AG10803 (cell line): ENCODE measurements around the gene TUBA3E.
"Not testable (repeated sequence)": the region's sequence is repeated elsewhere in the genome, so short reads cannot be mapped to it uniquely, and the experiment has no call there.

ENCODE experiments used
- DNase-seq: peaks from one replicate; pipeline ENCODE4 v3.0.0; 2010; ENCODE audit warnings: low read depth
- H3K4me3 ChIP-seq: 2 replicates; pipeline ENCODE4 v1.5.1; 2011; ENCODE audit warnings: mild to moderate bottlenecking, low read length, control low read depth
- TF ChIP-seq, protein P1 (sequence below): conservative IDR thresholded peaks from 2 replicates; pipeline ENCODE4 v1.5.1; 2011; ENCODE audit warnings: mild to moderate bottlenecking, low read length, control low read depth, inconsistent platforms

TUBA3E gene

DNA sequence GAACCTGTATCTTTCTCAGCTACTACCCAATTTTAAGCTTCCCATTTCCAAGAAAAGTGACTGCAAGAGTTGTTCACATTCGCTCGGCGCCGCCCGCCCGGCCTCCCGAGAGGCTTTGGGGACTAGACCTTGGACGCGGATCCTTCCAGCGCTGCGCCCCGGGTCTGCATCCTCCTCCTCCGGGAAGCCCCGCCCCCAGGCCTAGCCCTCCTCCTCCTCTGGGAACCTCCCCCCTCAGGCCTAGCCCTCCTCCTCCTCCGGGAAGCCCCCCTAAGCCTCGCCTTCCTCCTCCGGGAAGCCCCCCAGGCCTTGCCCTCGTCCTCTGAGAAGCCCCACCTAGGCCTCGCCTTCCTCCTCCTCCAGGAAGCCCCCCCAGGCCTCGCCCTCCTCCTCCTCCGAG, 29.8 kb upstream of the TUBA3E start:
- not testable (repeated sequence) for H3K4me3 ChIP-seq, DNase-seq

DNA sequence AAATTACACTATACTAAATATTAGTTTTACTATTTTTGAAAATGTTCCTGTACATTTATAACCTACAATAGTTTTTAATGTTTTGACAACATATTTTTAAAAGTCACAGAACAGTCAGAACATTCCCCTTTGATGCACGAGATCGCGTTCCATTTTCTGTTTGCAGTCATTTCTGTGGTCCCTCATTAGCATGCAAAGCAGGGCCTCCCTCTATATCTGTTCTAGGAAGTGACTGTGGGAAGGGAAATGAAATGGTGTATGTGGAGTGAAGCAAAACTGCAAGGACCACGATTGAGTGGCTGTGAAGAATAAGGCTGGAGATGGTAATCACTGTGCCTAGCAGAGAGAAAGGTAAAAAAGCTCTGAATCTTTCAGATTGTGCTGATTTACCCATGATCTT, 24.3 kb upstream of the TUBA3E start:
- DNase-seq, H3K4me3 ChIP-seq: not testable (repeated sequence)

DNA sequence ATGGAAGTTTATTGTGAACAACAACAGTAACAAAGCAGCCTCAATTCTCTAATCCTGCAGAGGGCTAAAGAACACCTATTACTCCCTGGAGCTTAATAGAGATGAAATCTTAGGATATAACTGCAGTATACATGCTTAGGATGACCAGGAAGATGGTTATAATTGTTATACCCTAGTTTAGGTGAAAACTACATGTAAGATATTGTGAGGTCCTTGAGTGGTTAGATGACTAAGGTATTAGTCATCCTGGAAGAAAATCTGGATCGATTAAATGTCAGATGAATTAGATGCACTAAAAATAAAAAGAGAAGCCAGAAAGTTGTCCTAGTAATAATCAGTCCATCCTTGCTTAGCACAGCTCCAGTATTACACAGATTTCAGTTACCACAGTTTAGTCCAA, 22.3 kb upstream of the TUBA3E start:
- DNase-seq, H3K4me3 ChIP-seq: not testable (repeated sequence)

DNA sequence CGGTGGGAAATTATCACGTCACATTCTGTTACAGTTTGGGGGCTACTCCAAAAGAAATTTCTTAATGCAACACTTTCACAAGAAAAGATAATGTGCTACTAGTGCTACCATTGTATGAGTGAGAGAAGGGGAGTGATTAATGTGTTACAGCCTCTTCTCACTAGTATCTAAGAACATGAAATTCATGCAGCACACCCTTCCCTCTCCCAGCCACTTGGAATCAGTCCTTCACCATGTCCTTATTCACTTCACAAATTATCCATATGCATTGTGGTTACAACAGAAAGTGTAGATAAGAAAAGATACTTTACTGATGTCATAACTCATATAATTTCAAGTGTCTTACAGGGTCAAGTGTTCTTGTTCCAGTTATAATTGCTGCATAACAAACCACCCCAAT, 20.9 kb upstream of the TUBA3E start:
- not testable (repeated sequence) for DNase-seq, H3K4me3 ChIP-seq

DNA sequence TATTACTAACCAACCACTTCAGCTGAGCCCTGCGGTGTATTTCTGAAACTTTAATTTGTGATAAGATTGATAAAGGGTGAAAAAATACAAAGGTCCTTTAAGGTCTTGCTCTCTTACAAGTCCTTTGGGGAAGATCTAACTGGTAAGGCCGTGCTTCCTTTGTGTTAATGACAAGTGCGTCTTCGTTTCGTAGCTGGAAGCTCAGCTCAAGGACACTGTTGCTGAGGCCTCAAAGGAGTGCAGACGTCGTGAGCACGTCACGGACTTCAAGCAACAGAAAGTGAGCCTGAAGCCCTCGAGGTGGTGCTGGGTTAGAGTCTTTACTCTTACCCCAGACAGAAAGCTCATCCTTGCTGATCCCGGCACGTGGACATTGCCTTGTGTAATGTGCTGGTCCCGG, 8.8 kb upstream of the TUBA3E start:
- DNase-seq, H3K4me3 ChIP-seq: not testable (repeated sequence)

DNA sequence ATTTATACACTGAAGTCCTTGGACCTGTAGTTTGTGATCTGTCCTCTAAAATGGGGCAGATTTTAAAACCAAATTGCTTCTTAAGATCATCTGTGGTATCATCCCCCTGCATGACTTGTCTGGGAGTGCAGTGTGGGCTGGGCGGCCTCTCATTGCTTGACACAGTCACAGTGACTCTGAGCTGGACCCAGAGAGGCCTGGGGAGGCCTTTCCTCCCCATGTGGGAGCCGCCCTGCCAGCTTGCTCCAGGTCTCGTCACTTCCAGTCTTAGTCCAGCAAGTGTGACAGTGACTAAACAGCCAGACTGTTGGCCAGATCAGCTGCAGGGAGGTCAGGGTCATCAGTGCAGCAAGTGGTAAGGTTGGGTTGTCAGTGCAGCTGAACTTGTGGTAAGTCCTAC, 4.9 kb upstream of the TUBA3E start:
- H3K4me3 ChIP-seq, DNase-seq: not testable (repeated sequence)

DNA sequence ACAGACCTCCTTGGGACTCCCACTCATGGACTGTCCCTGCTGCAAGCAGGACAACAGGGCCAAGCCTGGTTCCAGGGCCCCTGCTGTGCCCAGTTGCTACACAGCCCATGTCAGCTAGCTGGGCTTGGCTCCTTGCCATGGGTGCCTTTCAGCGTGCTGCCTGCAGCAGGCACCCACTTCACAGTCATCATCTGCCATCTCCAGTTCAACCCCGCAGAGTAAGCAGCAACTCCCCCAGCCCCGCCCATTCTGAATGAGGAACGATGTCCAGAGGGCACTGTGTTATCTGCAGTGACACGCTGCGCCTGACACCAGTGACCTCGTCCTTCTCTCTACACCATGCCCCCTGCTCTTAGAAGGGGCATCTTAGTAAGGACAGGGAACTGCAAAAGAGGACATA, 4.3 kb upstream of the TUBA3E start:
- not testable (repeated sequence) for H3K4me3 ChIP-seq, DNase-seq

DNA sequence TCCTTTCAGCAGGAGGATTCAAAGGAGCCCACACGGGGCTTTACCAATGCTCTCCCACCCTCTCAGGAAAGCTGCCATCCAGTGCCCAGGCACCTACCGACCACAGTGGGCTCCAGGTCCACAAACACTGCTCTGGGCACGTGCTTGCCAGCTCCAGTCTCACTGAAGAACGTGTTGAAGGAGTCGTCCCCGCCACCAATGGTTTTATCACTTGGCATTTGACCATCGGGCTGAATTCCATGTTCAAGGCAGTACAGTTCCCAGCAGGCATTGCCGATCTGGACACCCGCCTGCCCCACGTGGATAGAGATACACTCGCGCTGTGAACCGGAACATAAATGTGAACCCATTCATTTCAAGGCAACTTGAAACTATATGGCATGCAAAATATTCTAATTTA, 2.2 kb downstream of the TUBA3E start:
- H3K4me3 ChIP-seq, DNase-seq: not testable (repeated sequence)

DNA sequence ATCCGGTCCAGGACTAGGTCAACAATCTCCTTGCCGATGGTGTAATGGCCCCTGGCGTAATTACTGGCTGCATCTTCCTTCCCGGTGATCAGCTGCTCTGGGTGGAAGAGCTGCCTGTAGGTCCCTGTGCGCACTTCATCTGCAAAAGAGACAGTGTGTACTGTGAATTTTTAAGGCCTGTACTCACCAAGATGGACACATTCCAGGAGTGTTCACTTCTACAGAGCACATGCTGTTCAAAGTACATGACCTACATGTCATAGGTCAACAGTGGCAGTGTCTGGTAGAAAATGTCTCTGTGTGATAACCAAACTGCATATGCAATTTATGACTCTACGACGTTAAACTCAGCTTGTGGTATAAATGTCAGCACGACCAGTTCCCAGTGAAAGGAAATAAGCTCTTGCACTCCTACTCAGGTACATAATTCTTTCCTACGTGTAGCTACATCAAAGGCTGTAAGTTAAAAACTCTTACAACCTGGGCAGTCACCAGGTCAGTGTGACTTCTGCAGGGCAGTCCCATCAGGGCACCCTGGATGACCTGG, 3.1 kb downstream of the TUBA3E start:
- DNase-seq, H3K4me3 ChIP-seq: not testable (repeated sequence)

DNA sequence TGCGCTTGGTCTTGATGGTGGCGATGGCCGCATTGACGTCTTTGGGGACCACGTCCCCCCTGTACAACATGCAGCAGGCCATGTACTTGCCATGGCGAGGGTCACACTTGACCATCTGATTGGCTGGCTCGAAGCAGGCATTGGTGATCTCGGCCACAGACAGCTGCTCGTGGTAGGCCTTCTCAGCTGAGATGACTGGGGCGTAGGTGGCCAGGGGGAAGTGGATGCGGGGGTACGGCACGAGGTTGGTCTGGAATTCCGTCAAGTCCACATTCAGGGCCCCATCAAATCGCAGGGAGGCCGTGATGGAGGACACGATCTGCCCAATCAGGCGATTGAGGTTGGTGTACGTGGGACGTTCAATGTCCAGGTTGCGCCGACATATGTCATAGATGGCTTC, 4.4 kb downstream of the TUBA3E start:
- not testable (repeated sequence) for H3K4me3 ChIP-seq, DNase-seq

DNA sequence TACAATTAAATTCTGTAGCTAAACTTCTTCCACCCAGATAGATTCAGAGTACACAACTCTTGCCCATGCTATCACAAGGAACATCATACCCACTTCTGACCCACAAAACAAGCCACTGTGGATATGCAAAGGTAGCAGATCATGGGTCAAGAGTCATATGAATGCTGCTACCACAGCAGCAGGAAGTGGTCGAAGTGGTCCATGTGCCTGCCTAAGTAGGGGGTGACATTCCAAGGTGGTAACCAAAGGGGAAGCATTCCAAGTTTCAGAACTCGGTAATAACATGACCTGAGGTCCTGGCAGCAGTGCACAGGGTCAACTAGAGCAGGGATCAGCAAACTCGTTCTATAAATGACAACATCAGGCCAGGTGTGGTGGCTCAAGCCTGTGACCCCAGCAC, 5.8 kb downstream of the TUBA3E start:
- DNase-seq, H3K4me3 ChIP-seq: not testable (repeated sequence)

DNA sequence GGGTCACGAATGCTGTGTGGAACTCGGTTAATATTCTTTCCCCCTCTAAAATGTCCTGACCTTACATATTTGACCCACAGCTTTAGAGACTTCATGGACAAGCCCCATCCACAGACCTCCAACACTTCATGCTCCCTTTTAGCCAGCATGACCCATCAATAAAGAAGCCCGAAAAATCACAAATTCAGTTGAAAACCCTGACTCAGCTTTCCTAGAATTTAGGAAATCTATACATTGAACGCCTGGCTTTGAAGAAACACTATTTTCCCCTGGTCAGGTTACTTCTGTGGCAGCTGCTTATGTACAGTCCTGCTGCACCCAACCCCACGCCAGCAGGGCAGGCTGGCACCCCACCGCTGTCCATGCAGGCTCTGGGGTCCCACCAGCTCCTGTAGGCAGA, 6.9 kb downstream of the TUBA3E start:
- not testable (repeated sequence) for H3K4me3 ChIP-seq, DNase-seq

DNA sequence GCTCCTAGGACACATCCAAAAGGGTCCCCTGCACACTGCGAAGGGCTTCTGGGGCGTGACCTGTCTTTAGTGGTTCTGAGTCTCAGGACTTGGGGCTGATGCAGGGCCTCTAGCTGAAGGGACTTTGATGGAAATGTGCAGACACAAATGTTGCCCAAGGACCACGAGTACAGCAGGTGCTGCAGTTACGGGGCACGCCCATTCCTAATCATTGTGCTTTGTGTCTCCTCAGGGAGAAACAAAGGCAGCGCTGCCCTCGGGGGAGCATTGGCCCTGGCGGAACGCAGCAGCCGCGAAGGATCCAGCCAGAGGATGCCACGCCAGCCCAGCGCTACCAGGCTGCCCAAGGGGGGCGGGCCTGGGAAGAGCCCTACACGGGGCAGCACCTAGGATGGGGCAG, 8.0 kb downstream of the TUBA3E start:
- TF ChIP-seq, protein P1, sequence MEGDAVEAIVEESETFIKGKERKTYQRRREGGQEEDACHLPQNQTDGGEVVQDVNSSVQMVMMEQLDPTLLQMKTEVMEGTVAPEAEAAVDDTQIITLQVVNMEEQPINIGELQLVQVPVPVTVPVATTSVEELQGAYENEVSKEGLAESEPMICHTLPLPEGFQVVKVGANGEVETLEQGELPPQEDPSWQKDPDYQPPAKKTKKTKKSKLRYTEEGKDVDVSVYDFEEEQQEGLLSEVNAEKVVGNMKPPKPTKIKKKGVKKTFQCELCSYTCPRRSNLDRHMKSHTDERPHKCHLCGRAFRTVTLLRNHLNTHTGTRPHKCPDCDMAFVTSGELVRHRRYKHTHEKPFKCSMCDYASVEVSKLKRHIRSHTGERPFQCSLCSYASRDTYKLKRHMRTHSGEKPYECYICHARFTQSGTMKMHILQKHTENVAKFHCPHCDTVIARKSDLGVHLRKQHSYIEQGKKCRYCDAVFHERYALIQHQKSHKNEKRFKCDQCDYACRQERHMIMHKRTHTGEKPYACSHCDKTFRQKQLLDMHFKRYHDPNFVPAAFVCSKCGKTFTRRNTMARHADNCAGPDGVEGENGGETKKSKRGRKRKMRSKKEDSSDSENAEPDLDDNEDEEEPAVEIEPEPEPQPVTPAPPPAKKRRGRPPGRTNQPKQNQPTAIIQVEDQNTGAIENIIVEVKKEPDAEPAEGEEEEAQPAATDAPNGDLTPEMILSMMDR, result no peak
- no peak for DNase-seq
- H3K4me3 ChIP-seq, result no peak overlapping the region

DNA sequence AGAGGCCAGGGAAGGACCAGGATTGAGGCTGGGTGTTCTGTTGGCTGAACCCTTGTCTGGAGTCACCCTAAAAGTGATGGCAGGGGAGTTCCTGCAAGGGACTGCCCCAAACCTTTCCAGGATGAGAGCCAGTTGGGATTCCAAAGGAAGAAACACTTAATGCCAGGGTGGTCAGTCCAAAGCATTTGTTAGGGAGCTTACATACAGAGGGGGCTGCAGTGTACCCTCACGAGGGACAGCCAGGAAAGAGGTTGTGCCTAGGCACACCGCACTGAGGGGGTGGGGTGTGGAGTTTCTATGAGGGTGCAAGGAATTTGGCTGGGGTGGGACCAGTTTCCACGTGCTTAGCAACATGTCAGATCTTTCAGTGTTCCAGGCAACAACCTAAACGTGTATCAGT, 9.3 kb downstream of the TUBA3E start:
- H3K4me3 ChIP-seq, DNase-seq: not testable (repeated sequence)

DNA sequence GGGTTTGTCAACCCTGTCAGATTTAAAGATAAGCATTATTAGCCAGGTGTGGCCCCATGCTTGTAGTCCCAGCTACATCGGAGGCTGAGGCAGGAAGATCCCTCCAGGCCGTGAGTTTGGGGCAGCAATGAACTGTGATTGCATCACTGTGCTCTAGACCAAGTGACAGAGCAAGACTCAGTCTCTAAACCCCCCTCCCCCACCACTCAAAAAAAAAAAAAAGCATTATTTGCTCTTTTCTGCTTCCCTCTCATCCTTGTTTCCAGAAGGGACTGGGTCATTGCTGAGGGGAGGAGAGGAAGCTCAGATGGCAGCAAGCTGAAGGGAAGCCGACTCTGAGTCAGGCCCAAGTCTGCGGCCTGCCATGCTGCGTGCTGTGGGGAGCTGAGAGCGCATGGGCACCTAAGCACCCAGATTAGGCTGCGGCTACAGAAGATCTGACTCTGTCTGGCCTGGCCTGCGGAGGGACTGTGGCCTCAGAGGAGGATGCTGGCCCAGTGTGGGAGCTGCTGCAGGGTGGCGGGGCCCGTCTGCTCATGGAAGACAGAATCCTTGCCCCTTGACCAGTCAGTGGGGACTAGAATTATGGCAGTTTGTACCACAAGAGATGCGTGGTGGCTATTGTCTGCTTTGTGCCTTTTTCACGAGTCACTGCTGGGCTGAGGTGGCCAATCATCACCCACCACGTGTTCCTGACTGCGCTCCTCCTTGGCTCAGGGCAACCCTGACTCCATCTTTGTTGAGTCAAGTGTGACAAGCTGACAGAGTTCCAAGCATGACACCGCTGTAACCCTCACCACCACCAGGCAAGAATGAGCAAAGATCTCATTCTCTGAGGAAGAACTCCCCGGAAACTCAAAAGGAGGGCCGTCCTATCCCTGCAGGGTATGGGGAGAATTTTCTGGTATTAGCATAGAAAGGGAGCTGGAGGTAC, 10.1 kb downstream of the TUBA3E start:
- not testable (repeated sequence) for DNase-seq, H3K4me3 ChIP-seq
